ENCODE results near the gene OR1L6.

- TF ChIP-seq CTCF (conservative IDR thresholded peaks at IDR 0.05; ENCODE audit: low read depth, low read length): no peak
- TF ChIP-seq EZH2 (IDR thresholded peaks at IDR 0.05; ENCODE audit: low read length, unreplicated experiment): no peak
These were observed 46.7 kb downstream of the OR1L6 start, which contains the start of gene OR5C1 for GRCh38 chr9:122788831-122789230.
